Ovary (tissue), 3 donors: ENCODE data around the gene SLC18A3.

ENCODE experiments used
- EP300 ChIP-seq: sonication (generic); formaldehyde crosslinking; IDR thresholded peaks from one replicate; pipeline ENCODE4 v1.6.1; 2017; ENCODE audit warnings: antibody characterized with exemption
- POLR2A ChIP-seq: fragments of 450-650 bp; IDR thresholded peaks from one replicate; pipeline ENCODE4 v1.6.1; 2017; ENCODE audit warnings: antibody characterized with exemption, mild to moderate bottlenecking, moderate library complexity
- TF ChIP-seq, protein P1 (sequence below), 3 donors: fragments of 450-650 bp in 2 of 3; fragments of 200-600 bp in 1 of 3; IDR thresholded peaks; one replicate each; pipeline versions ENCODE4 v1.5.1 to v1.8.0; 2016 to 2022; ENCODE audit warnings: antibody characterized with exemption in 3 of 3, mild to moderate bottlenecking in 1 of 3
- donor health status: DM: no; HTN: no; CAD: no.

DNA sequence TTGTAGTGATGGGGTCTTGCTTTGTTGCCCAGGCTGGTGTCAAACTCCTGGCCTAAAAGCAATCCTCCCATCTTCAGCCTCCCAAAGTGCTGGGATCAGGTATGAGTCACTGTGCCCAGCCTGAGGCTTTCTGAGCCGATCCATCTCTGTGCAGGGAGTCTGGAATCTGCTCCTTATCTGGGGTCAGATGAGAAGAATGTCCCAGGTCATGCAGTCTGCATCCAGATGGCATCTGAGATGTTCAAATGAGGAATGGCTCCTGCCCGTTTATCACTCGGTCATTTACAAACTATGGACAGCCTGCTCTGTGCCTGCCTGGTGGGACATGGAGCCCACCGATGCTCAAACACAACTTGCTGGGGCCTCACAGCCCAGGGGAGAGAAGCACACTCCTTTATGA, 11.1 kb upstream of the SLC18A3 start:
- TF ChIP-seq, protein P1, sequence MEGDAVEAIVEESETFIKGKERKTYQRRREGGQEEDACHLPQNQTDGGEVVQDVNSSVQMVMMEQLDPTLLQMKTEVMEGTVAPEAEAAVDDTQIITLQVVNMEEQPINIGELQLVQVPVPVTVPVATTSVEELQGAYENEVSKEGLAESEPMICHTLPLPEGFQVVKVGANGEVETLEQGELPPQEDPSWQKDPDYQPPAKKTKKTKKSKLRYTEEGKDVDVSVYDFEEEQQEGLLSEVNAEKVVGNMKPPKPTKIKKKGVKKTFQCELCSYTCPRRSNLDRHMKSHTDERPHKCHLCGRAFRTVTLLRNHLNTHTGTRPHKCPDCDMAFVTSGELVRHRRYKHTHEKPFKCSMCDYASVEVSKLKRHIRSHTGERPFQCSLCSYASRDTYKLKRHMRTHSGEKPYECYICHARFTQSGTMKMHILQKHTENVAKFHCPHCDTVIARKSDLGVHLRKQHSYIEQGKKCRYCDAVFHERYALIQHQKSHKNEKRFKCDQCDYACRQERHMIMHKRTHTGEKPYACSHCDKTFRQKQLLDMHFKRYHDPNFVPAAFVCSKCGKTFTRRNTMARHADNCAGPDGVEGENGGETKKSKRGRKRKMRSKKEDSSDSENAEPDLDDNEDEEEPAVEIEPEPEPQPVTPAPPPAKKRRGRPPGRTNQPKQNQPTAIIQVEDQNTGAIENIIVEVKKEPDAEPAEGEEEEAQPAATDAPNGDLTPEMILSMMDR (IDR thresholded peaks at IDR 0.05): no peak
- TF ChIP-seq POLR2A (no peak), EP300 (no peak)
